Astrocyte of the cerebellum (primary cell): Measurements from ENCODE around the gene SDF4.

Experiments used
- DNase-seq: peaks from one replicate; pipeline ENCODE4 v3.0.0-alpha.2; 2011; ENCODE audit warnings: low read depth
- H3K4me3 ChIP-seq: 2 replicates; pipeline ENCODE4 v1.5.1; 2011; ENCODE audit warnings: mild to moderate bottlenecking, low read depth, low read length, moderate library complexity
- in situ Hi-C: cut with HindIII; loops from 2 replicates; pipeline ENCODE4 v1.10.0; 2017; ENCODE audit warnings: low sequenced_read_pairs
- TF ChIP-seq, protein P1 (sequence below): IDR thresholded peaks from 2 replicates; pipeline ENCODE4 v1.5.1; 2012; ENCODE audit warnings: low read length, low read depth, moderate library complexity, mild to moderate bottlenecking; ENCODE audit errors: missing control alignments

The SDF4 gene

GRCh38 chr1:1238702-1239178 is 6.9 kb upstream of the SDF4 start:
- no peak for DNase-seq
- TF ChIP-seq, protein P1, sequence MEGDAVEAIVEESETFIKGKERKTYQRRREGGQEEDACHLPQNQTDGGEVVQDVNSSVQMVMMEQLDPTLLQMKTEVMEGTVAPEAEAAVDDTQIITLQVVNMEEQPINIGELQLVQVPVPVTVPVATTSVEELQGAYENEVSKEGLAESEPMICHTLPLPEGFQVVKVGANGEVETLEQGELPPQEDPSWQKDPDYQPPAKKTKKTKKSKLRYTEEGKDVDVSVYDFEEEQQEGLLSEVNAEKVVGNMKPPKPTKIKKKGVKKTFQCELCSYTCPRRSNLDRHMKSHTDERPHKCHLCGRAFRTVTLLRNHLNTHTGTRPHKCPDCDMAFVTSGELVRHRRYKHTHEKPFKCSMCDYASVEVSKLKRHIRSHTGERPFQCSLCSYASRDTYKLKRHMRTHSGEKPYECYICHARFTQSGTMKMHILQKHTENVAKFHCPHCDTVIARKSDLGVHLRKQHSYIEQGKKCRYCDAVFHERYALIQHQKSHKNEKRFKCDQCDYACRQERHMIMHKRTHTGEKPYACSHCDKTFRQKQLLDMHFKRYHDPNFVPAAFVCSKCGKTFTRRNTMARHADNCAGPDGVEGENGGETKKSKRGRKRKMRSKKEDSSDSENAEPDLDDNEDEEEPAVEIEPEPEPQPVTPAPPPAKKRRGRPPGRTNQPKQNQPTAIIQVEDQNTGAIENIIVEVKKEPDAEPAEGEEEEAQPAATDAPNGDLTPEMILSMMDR = no peak
- in situ Hi-C loops = no loop called here
- no peak overlapping the region for H3K4me3 ChIP-seq

GRCh38 chr1:1237874-1238701 is 6.3 kb upstream of the SDF4 start:
- DNase-seq = no peak
- in situ Hi-C loops = no loop called here
- H3K4me3 ChIP-seq = no peak overlapping the region
- TF ChIP-seq, protein P1 = no peak

- TF ChIP-seq, protein P1 = no peak
Observed at GRCh38 chr1:1236945-1237873, 5.4 kb upstream of the SDF4 start.

DNA sequence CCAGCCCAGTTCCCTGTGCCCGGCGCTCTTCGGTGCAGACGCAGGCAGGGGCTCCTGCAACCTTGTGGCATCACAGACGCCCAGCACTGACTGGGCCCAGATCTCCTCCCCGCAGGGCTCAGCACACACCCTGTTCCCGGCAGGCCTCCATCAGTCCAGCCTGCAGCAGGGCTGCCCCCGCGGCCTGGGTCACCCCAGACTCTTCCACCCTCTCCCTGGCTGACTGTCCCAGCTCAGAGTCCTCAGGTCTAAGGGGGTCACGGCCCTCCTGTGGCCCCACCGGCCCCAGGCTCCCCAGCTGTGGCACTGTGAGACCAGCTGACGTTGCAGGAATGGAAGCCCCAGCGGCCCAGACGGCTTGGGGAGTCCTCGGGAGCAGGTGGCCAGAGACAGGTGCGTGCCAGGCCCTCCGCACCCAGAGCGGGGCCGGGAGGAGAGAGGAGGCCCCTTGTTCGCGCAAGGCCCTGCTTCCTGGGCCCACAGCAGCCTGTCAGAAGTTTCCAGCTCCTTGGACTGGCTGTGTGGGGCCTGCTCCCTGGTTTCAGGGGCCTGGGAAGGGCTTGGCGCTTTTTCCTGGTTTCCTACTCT is 4.5 kb upstream of the SDF4 start:
- H3K4me3 ChIP-seq = no peak overlapping the region
- TF ChIP-seq, protein P1 = no peak
- in situ Hi-C loops = no loop called here
- DNase-seq = no peak

More at GRCh38 chr1:1236945-1237873, 5.4 kb upstream of the SDF4 start:
- in situ Hi-C loops = no loop called here
- H3K4me3 ChIP-seq = no peak overlapping the region
- DNase-seq = no peak

DNA sequence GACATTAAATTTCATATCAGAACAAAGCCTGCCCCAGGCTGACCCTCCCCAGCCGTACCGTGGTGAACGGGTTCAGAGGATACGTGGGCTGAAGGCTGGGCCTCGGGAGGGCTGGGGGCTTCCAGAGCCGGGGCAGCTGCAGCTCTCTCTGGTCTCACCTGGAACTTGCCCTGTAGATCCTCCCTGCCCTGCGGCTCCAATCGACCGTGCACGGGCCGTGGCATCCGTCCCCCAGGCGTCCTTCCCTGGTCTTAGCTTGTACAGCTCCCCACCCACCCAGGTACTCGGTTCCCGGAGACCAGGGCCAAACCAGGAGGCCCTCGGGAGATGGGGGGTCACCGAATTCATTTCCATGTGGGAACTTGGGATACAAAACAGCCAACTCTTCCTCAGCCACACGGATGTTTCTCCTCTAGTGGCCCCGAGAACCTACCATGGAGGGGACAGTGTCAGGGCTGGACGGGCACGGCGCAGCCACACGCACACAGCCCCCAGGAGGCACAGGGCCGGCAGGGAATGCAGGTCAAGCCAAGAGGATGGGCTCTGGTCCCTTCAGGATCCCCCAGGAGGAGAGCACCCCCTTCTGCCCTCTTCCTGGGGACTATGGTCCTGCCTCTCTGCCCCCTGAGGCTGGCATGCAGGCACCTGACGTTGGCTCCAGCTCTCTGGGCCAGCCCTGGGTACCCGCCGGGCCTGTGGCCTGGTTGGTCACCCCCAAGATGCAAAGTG is 3.4 kb upstream of the SDF4 start:
- TF ChIP-seq, protein P1 = no peak
- in situ Hi-C loops = no loop called here
- DNase-seq = no peak
- H3K4me3 ChIP-seq = no peak overlapping the region
